H9 (cell line): ENCODE data around the gene RGL1. TPM values are rescaled to one million over a fixed set of nuclear protein-coding genes. Genes with fewer than 3 reads are reported as not detected.

Source experiments
- DNase-seq: peaks from one replicate; pipeline ENCODE4 v3.0.0-alpha.2; 2017
- H2AFZ ChIP-seq: one replicate; pipeline ENCODE4 v1.6.1; 2013; ENCODE audit warnings: mild to moderate bottlenecking, low read length, control low read depth, moderate library complexity
- H2AK5ac ChIP-seq: 2 replicates; pipeline ENCODE4 v1.6.1; 2013; ENCODE audit warnings: low read length, control low read depth, mixed read lengths; ENCODE audit not compliant: insufficient read length
- H2BK120ac ChIP-seq: one replicate; pipeline ENCODE4 v1.6.1; 2013; ENCODE audit warnings: low read depth, mild to moderate bottlenecking, low read length, control low read depth, inconsistent platforms; ENCODE audit not compliant: poor library complexity, severe bottlenecking
- H2BK12ac ChIP-seq: 2 replicates; pipeline ENCODE4 v1.6.1; 2013; ENCODE audit warnings: low read length, control low read depth, mixed read lengths, low read depth; ENCODE audit not compliant: insufficient read length
- H2BK15ac ChIP-seq: 2 replicates; pipeline ENCODE4 v1.6.1; 2013; ENCODE audit warnings: low read depth, low read length, control low read depth
- H2BK20ac ChIP-seq: one replicate; pipeline ENCODE4 v1.6.1; 2013; ENCODE audit warnings: low read depth, mild to moderate bottlenecking, low read length, control low read depth, inconsistent platforms; ENCODE audit not compliant: poor library complexity, severe bottlenecking
- H2BK5ac ChIP-seq: 2 replicates; pipeline ENCODE4 v1.6.1; 2013; ENCODE audit warnings: low read length, control low read depth, mixed read lengths; ENCODE audit not compliant: insufficient read length
- H3K14ac ChIP-seq: 2 replicates; pipeline ENCODE4 v1.6.1; 2013; ENCODE audit warnings: low read length, control low read depth; ENCODE audit not compliant: insufficient read depth
- H3K18ac ChIP-seq: 2 replicates; pipeline ENCODE4 v1.6.1; 2013; ENCODE audit warnings: low read depth, mild to moderate bottlenecking, mixed read lengths, low read length, control low read depth; ENCODE audit not compliant: insufficient read length
- H3K23ac ChIP-seq: 2 replicates; pipeline ENCODE4 v1.6.1; 2013; ENCODE audit warnings: low read length, control low read depth, mixed read lengths, low read depth; ENCODE audit not compliant: insufficient read length
- H3K23me2 ChIP-seq: 2 replicates; pipeline ENCODE4 v1.6.1; 2013; ENCODE audit warnings: low read depth, mild to moderate bottlenecking, mixed read lengths, low read length, control low read depth; ENCODE audit not compliant: insufficient read length, poor library complexity, severe bottlenecking
- H3K27ac ChIP-seq: 2 replicates; pipeline ENCODE4 v1.5.1; 2013; ENCODE audit warnings: low read length, control low read depth, mixed read lengths, low read depth; ENCODE audit not compliant: insufficient read length
- H3K27me3 ChIP-seq: 2 replicates; pipeline ENCODE4 v1.6.1; 2013; ENCODE audit warnings: low read length, control low read depth, inconsistent platforms; ENCODE audit not compliant: insufficient read depth
- H3K4ac ChIP-seq: 2 replicates; pipeline ENCODE4 v1.6.1; 2013; ENCODE audit warnings: low read depth, mild to moderate bottlenecking, control low read depth, inconsistent platforms, low read length, moderate library complexity
- H3K4me1 ChIP-seq: 2 replicates; pipeline ENCODE4 v1.6.1; 2013; ENCODE audit warnings: low read length, control low read depth, inconsistent platforms; ENCODE audit not compliant: insufficient read depth
- H3K4me2 ChIP-seq: 2 replicates; pipeline ENCODE4 v1.6.1; 2013; ENCODE audit warnings: low read length, control low read depth, mixed read lengths; ENCODE audit not compliant: insufficient read length, insufficient read depth
- H3K56ac ChIP-seq: 2 replicates; pipeline ENCODE4 v1.6.1; 2013; ENCODE audit warnings: low read depth, mild to moderate bottlenecking, mixed read lengths, low read length, control low read depth; ENCODE audit not compliant: insufficient read length
- H3K79me1 ChIP-seq: 2 replicates; pipeline ENCODE4 v1.6.1; 2013; ENCODE audit warnings: low read depth, mild to moderate bottlenecking, moderate library complexity, low read length, control low read depth, inconsistent platforms; ENCODE audit not compliant: insufficient read depth, poor library complexity, severe bottlenecking
- H3K79me2 ChIP-seq: 2 replicates; pipeline ENCODE4 v1.6.1; 2013; ENCODE audit warnings: low read length, control low read depth, inconsistent platforms; ENCODE audit not compliant: insufficient read depth
- H3K9ac ChIP-seq: 2 replicates; pipeline ENCODE4 v1.6.1; 2013; ENCODE audit warnings: low read length, control low read depth, mixed read lengths; ENCODE audit not compliant: insufficient read length; ENCODE audit errors: extremely low read depth
- H3K9me3 ChIP-seq: one replicate; pipeline ENCODE4 v1.6.1; 2013; ENCODE audit warnings: low read depth, low read length, inconsistent platforms; ENCODE audit not compliant: control insufficient read depth
- H3T11ph ChIP-seq: one replicate; pipeline ENCODE4 v1.6.1; 2013; ENCODE audit warnings: mild to moderate bottlenecking, low read length, control low read depth, inconsistent platforms
- H4K20me1 ChIP-seq: one replicate; pipeline ENCODE4 v1.6.1; 2013; ENCODE audit not compliant: control insufficient read depth, insufficient read length, insufficient read depth
- H4K5ac ChIP-seq: 2 replicates; pipeline ENCODE4 v1.6.1; 2013; ENCODE audit warnings: low read depth, mild to moderate bottlenecking, mixed read lengths, low read length, control low read depth; ENCODE audit not compliant: insufficient read length
- H4K8ac ChIP-seq: replicated peaks from 2 replicates; pipeline ENCODE4 v1.6.1; 2013; ENCODE audit warnings: low read length, control low read depth, mixed read lengths, low read depth; ENCODE audit not compliant: insufficient read length
- H4K91ac ChIP-seq: 2 replicates; pipeline ENCODE4 v1.6.1; 2013; ENCODE audit warnings: low read depth, mild to moderate bottlenecking, moderate library complexity, mixed read lengths, low read length, control low read depth; ENCODE audit not compliant: insufficient read length
- H3K27ac Mint-ChIP-seq, 3 experiments: 2 replicates in 2 of 3; 3 replicates in 1 of 3; pipeline ENCODE4 v1.8.0; 2020 to 2021; ENCODE audit warnings: mixed read lengths in 3 of 3, mild to moderate bottlenecking in 1 of 3, moderate library complexity in 1 of 3
- H3K27me3 Mint-ChIP-seq: 2 replicates; pipeline ENCODE4 v1.8.0; 2021; ENCODE audit warnings: low read depth, mild to moderate bottlenecking, moderate library complexity, mixed read lengths
- H3K36me3 Mint-ChIP-seq, 3 experiments: 2 replicates in 2 of 3; 3 replicates in 1 of 3; pipeline ENCODE4 v1.8.0; 2020 to 2021; ENCODE audit warnings: low read depth in 3 of 3, mixed read lengths in 3 of 3; ENCODE audit not compliant: insufficient read depth in 1 of 3
- H3K4me1 Mint-ChIP-seq, 2 experiments: 2 replicates each; pipeline ENCODE4 v1.8.0; 2020; ENCODE audit warnings: mixed read lengths in 2 of 2
- H3K4me3 Mint-ChIP-seq, 2 experiments: 2 replicates in 1 of 2; 3 replicates in 1 of 2; pipeline ENCODE4 v1.8.0; 2020 to 2021; ENCODE audit warnings: mild to moderate bottlenecking in 2 of 2, mixed read lengths in 2 of 2, moderate library complexity in 1 of 2
- H3K9me3 Mint-ChIP-seq, 2 experiments: 2 replicates in 1 of 2; 3 replicates in 1 of 2; pipeline ENCODE4 v1.8.0; 2020; ENCODE audit warnings: mild to moderate bottlenecking in 2 of 2, mixed read lengths in 2 of 2, moderate library complexity in 1 of 2
- CTCF ChIP-seq: fragments of 200-600 bp; sonication (generic); conservative IDR thresholded peaks from 3 replicates; pipeline ENCODE4 v1.8.0; 2021; ENCODE audit warnings: antibody characterized with exemption, mild to moderate bottlenecking
- WGBS: extraction: QIAGEN DNeasy Blood & Tissue Kit; methylation state at CpG from one replicate; pipeline ENCODE4 v1.1.7; 2013; ENCODE audit warnings: missing lambda C conversion rate, low lambda C conversion rate, mixed read lengths; ENCODE audit not compliant: insufficient read length; ENCODE audit errors: extremely low coverage; 5-methylcytosine and 5-hydroxymethylcytosine counted together
- total RNA-seq: library from RNA; stranded (reverse); gene quantifications from 2 replicates; pipeline ENCODE4 v1.2.1, GENCODE V29; 2021

RGL1 gene
- total RNA-seq, 1 experiment from 2014 or later, result 1.4 TPM

- Histone ChIP-seq H3K14ac (no peak overlapping the region), H3K27ac (no peak overlapping the region)
- no peak overlapping the region for H3K4me3 Mint-ChIP-seq
These were observed 122.1 kb downstream of the RGL1 start for GRCh38 chr1:183926983-183927382.

More at GRCh38 chr1:183926983-183927382, 122.1 kb downstream of the RGL1 start:
- no peak overlapping the region for H2BK15ac ChIP-seq
- H3K27me3 ChIP-seq, result no peaks in the 10 kb centered on the region
- H3K4ac ChIP-seq, result no peak overlapping the region
- Mint-ChIP-seq H3K36me3 (no peaks in the 10 kb centered on the region; a peak in 1 of 7 replicates), H3K27ac (no peak overlapping the region), H3K9me3 (no peaks in the 10 kb centered on the region), H3K27me3 (no peaks in the 10 kb centered on the region), H3K4me1 (no peaks in the 10 kb centered on the region)
- H3K56ac ChIP-seq, result no peak overlapping the region
- H2BK20ac ChIP-seq, result no peak overlapping the region
- H3K4me1 ChIP-seq, result no peaks in the 10 kb centered on the region
- no peak overlapping the region for H2AFZ ChIP-seq
- no peak overlapping the region for H3K23ac ChIP-seq
- no peak overlapping the region for H3T11ph ChIP-seq
- H3K23me2 ChIP-seq, result no peaks in the 10 kb centered on the region
- no peak overlapping the region for H2BK12ac ChIP-seq
- H4K91ac ChIP-seq, result no peak overlapping the region
- H3K18ac ChIP-seq, result no peak overlapping the region
- H4K20me1 ChIP-seq, result no peaks in the 10 kb centered on the region
- no peak overlapping the region for H2AK5ac ChIP-seq
- H3K79me2 ChIP-seq, result no peaks in the 10 kb centered on the region
- WGBS, result no CpG with 5 or more reads among the region's 5 CpGs
- H4K8ac ChIP-seq, result no peak overlapping the region
- no peak overlapping the region for H2BK5ac ChIP-seq
- H3K79me1 ChIP-seq, result no peaks in the 10 kb centered on the region
- H3K4me2 ChIP-seq, result no peak overlapping the region
- no peak overlapping the region for H3K9ac ChIP-seq
- no peaks in the 10 kb centered on the region for H3K9me3 ChIP-seq
- DNase-seq, result no peak
- no peak for TF ChIP-seq CTCF
- H4K5ac ChIP-seq, result no peak overlapping the region
- H2BK120ac ChIP-seq, result no peak overlapping the region
